ENCODE results near the gene SOCS3. TPM values are rescaled to one million over a fixed set of nuclear protein-coding genes. Genes with fewer than 3 reads are reported as not detected.

Gene SOCS3
- total RNA-seq, 2 donors from 2014 or later: 39.9 to 56.8 TPM

- Histone ChIP-seq H3K4me3 (no peak overlapping the region), H3K27me3 (no peaks in the 10 kb centered on the region), H3K36me3 (no peaks in the 10 kb centered on the region), H3K9me3 (no peaks in the 10 kb centered on the region), H3K27ac (peak overlapping the region; percentile 27 to 50), H3K4me1 (peaks cover 0 to 80% of the 10 kb centered on the region in 2 donors)
- DNase-seq (ENCODE audit: low spot score): no peak
- TF ChIP-seq CTCF (IDR thresholded peaks at IDR 0.05): no peak
Observed at GRCh38 chr17:78381601-78382232, 21.8 kb upstream of the SOCS3 start.

- Histone ChIP-seq H3K27ac (peak overlapping the region in 1 of 2 donors; percentile 50), H3K9me3 (no peaks in the 10 kb centered on the region), H3K36me3 (no peaks in the 10 kb centered on the region), H3K4me3 (no peak overlapping the region), H3K27me3 (no peaks in the 10 kb centered on the region), H3K4me1 (peaks cover 0 to 76% of the 10 kb centered on the region in 2 donors)
- no peak for TF ChIP-seq CTCF (IDR thresholded peaks at IDR 0.05)
- no peak for DNase-seq (ENCODE audit: low spot score)
Observed at GRCh38 chr17:78380370-78380769, 20.5 kb upstream of the SOCS3 start.

GRCh38 chr17:78379131-78379491, 19.2 kb upstream of the SOCS3 start:
- H3K36me3 ChIP-seq: no peaks in the 10 kb centered on the region
- H3K9me3 ChIP-seq: no peaks in the 10 kb centered on the region
- DNase-seq (ENCODE audit: low spot score): no peak
- no peak for TF ChIP-seq CTCF (IDR thresholded peaks at IDR 0.05)
- H3K4me3 ChIP-seq: peak overlapping the region; percentile 89 to 96
- H3K4me1 ChIP-seq: peaks cover 0 to 76% of the 10 kb centered on the region in 2 donors
- peak overlapping the region; percentile 83 to 88 for H3K27ac ChIP-seq
- no peaks in the 10 kb centered on the region for H3K27me3 ChIP-seq

GRCh38 chr17:78378225-78379130, 18.6 kb upstream of the SOCS3 start, which contains the start of gene PGS1:
PGS1 (plus strand) TSS chr17:78378649; CDS start chr17:78378666, 17 bp downstream.
- no peaks in the 10 kb centered on the region for H3K36me3 ChIP-seq
- no peak for DNase-seq (ENCODE audit: low spot score)
- H3K4me3 ChIP-seq: peak within 1 kb of the TSS; percentile 89 to 96
- no peak for TF ChIP-seq CTCF (IDR thresholded peaks at IDR 0.05)
- no peaks in the 10 kb centered on the region for H3K9me3 ChIP-seq
- H3K4me1 ChIP-seq: peaks cover 0 to 72% of the 10 kb centered on the region in 2 donors
- peak within 1 kb of the TSS; percentile 83 to 88 for H3K27ac ChIP-seq
- no peaks in the 10 kb centered on the region for H3K27me3 ChIP-seq

GRCh38 chr17:78377858-78378224, 18.0 kb upstream of the SOCS3 start:
- no peaks in the 10 kb centered on the region for H3K27me3 ChIP-seq
- peaks cover 0 to 66% of the 10 kb centered on the region in 2 donors for H3K4me1 ChIP-seq
- no peak for TF ChIP-seq CTCF (IDR thresholded peaks at IDR 0.05)
- DNase-seq (ENCODE audit: low spot score): no peak
- peak overlapping the region; percentile 89 to 96 for H3K4me3 ChIP-seq
- H3K9me3 ChIP-seq: no peaks in the 10 kb centered on the region
- H3K36me3 ChIP-seq: no peaks in the 10 kb centered on the region
- H3K27ac ChIP-seq: peak overlapping the region; percentile 83 to 88

All from right atrium auricular region (tissue), 2 donors.